Measurements from ENCODE around the gene RNF220.

DNA sequence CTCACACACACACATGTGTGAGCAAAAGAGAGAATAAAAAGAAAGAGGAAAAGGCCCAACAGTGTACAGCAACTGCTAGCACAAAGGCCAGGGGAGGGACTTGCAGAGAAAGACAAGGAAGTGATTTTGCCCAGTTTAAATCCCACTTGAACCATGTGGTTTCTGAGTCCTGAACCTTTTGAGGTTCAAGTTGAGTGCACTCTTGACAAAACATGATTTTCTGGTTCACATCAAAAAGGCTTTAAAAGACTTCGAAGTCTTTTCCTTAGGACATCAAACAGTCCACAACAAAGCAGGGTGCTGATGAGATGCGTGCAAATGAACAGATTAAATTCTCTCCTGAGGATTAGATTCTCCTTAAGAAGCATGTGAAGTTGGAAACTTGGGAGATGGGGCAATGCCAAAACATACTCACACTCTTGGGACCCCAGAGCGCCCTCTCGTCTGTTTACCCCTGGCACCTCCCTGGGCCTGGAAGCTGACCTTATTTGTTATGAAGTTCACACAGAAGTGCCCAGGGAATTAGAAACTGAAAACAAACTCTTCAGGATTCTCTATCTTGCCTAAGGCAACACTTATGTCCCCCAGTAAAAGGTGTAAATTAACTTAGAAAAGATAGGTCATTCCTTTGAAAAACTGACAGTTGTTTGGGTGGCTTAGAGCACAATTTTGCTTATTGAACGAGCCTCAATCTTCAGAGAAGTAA lies 31.5 kb downstream of the RNF220 start:
- TF ChIP-seq, protein P1, sequence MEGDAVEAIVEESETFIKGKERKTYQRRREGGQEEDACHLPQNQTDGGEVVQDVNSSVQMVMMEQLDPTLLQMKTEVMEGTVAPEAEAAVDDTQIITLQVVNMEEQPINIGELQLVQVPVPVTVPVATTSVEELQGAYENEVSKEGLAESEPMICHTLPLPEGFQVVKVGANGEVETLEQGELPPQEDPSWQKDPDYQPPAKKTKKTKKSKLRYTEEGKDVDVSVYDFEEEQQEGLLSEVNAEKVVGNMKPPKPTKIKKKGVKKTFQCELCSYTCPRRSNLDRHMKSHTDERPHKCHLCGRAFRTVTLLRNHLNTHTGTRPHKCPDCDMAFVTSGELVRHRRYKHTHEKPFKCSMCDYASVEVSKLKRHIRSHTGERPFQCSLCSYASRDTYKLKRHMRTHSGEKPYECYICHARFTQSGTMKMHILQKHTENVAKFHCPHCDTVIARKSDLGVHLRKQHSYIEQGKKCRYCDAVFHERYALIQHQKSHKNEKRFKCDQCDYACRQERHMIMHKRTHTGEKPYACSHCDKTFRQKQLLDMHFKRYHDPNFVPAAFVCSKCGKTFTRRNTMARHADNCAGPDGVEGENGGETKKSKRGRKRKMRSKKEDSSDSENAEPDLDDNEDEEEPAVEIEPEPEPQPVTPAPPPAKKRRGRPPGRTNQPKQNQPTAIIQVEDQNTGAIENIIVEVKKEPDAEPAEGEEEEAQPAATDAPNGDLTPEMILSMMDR (IDR thresholded peaks at IDR 0.05) = no peak
- TF ChIP-seq POLR2A (IDR thresholded peaks at IDR 0.05) = no peak
